ENCODE results near the gene PAGR1.
A peak's percentile ranks its signal among the peaks of the same experiment; 100 is the strongest.

PAGR1 gene

DNA sequence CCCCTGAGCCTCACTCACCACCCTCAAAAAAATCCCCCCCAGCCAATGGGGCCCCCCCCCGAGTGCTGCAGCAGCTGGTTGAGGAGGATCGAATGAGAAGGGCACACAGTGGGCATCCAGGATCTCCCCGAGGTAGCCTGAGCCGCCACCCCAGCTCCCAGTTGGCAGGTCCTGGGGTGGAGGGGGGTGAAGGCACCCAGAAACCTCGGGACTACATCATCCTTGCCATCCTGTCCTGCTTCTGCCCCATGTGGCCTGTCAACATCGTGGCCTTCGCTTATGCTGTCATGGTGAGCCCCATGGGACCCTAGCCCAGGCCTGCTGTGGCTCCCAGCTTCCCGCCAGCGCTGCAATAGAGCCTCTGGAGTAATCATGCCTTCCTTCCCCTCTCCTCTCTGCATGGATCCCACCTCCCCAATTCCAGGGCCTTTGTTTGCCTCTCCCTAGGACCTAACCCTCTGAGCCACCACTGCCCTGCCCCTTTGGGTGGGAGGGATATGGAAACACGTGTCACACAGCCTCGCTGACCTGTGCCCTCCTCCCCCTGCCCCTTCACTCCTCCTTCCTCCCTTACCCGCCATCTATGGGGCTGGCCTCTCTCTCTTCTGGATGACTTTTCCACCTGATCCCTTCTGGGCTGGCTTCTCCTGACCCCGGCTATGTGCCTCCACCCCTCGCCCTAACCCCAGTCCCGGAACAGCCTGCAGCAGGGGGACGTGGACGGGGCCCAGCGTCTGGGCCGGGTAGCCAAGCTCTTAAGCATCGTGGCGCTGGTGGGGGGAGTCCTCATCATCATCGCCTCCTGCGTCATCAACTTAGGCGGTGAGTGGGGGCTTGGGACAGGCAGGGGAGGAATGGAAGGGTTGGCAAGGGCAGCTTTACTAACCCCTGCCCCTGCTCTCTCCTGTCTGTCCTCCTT, 2.0 kb upstream of the PAGR1 start:
- intact Hi-C loops (cut with DNase I; ENCODE audit: low total_unique reads): loop anchor here (10.0 kb wide), 1 partner anchor 181 kb away; the partner anchor contains the start of genes HIRIP3 and INO80E
- TF ChIP-seq, protein P1, sequence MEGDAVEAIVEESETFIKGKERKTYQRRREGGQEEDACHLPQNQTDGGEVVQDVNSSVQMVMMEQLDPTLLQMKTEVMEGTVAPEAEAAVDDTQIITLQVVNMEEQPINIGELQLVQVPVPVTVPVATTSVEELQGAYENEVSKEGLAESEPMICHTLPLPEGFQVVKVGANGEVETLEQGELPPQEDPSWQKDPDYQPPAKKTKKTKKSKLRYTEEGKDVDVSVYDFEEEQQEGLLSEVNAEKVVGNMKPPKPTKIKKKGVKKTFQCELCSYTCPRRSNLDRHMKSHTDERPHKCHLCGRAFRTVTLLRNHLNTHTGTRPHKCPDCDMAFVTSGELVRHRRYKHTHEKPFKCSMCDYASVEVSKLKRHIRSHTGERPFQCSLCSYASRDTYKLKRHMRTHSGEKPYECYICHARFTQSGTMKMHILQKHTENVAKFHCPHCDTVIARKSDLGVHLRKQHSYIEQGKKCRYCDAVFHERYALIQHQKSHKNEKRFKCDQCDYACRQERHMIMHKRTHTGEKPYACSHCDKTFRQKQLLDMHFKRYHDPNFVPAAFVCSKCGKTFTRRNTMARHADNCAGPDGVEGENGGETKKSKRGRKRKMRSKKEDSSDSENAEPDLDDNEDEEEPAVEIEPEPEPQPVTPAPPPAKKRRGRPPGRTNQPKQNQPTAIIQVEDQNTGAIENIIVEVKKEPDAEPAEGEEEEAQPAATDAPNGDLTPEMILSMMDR (IDR thresholded peaks at IDR 0.05): no peak
- no peaks in the 10 kb centered on the region for H3K9me3 ChIP-seq

DNA sequence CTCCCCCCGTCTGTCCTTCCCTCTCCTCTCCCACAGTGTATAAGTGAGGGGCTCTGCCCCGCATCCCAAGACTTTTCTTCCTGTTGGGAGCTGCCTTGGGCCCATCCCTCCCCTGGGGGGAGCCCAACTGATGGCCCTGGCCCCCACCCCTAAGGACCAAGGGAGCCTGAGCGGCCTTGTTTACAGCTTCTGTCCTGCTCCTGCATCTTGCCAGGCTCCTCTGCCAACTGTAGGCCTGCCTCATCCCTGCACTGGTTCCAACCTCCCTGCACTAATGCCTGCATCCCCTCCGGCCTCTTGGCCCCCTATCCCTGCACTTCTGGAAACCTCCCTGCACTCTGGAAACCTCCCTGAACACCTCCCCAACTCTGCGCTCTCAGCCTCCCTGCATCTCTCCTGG, 1.4 kb upstream of the PAGR1 start:
- peaks cover 4 to 28% (median 8%) of the 10 kb centered on the region in 3 donors for H3K36me3 ChIP-seq
- TF ChIP-seq, protein P1 (IDR thresholded peaks at IDR 0.05): no peak
- H3K27ac ChIP-seq: peak overlapping the region; percentile 90 to 97
- intact Hi-C loops (cut with DNase I; ENCODE audit: low total_unique reads): loop anchor here (10.0 kb wide), 1 partner anchor 180 kb away; the partner anchor contains the start of genes HIRIP3 and INO80E
- no peaks in the 10 kb centered on the region for H3K9me3 ChIP-seq
- no peaks in the 10 kb centered on the region for H3K27me3 ChIP-seq
- peak overlapping the region; percentile 63 to 79 for H3K4me3 ChIP-seq
- H3K4me1 ChIP-seq: peaks cover 8 to 70% (median 56%) of the 10 kb centered on the region in 4 donors
- DNase-seq: no peak

More for the DNA sequence above, 2.0 kb upstream of the PAGR1 start:
- peak overlapping the region; percentile 90 to 97 for H3K27ac ChIP-seq
- H3K27me3 ChIP-seq: no peaks in the 10 kb centered on the region
- peaks cover 11 to 70% (median 60%) of the 10 kb centered on the region in 4 donors for H3K4me1 ChIP-seq
- peaks cover 7 to 30% (median 8%) of the 10 kb centered on the region in 3 donors for H3K36me3 ChIP-seq
- peak overlapping the region; percentile 79 to 86 for H3K4me3 ChIP-seq
- no peak for DNase-seq

DNA sequence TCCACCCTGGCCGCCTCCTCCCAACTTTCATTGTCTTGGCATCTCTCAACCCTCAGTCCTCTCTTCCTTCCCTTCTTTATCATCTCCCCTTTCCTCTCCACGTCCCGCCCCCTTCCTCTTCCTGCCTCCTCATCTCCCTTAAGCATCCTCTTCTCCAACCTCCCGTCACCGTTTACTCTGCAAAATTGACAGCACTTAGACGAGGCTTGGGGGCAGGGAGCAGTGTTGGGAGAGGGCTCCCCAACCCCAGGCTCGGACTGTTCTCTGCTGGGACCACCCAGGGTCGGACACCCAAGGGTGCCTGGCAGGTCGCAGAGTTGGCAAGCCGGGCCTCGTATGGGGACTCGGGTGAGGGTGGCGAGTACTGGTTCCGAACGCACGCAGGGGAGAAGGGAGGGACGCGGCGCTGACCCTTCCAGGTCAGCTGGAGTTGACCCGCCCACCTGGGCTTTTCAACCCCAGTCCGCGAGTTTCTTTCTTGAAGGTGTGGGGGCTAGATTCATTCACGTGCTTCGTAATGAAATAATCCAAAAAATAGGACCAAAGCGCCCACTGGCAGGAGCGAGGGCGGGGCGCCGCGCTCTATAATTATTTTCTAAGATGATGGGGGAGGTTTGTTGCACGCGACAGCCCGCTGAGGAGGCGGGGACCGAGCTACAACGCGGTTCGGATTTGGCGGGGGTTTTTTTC, 775 bp upstream of the PAGR1 start:
- Histone ChIP-seq H3K27me3 (no peaks in the 10 kb centered on the region), H3K4me3 (peak overlapping the region; percentile 63 to 79), H3K9me3 (no peaks in the 10 kb centered on the region), H3K27ac (peak overlapping the region; percentile 90 to 97), H3K36me3 (peaks cover 5 to 24% (median 9%) of the 10 kb centered on the region in 3 donors), H3K4me1 (peaks cover 8 to 70% (median 55%) of the 10 kb centered on the region in 4 donors)
- intact Hi-C loops (cut with DNase I; ENCODE audit: low total_unique reads): loop anchor here (10.0 kb wide), 1 partner anchor 180 kb away; the partner anchor contains the start of genes HIRIP3 and INO80E
- DNase-seq: peak in 1 of 2 donors; percentile 83
- TF ChIP-seq, protein P1 (IDR thresholded peaks at IDR 0.05): no peak

DNA sequence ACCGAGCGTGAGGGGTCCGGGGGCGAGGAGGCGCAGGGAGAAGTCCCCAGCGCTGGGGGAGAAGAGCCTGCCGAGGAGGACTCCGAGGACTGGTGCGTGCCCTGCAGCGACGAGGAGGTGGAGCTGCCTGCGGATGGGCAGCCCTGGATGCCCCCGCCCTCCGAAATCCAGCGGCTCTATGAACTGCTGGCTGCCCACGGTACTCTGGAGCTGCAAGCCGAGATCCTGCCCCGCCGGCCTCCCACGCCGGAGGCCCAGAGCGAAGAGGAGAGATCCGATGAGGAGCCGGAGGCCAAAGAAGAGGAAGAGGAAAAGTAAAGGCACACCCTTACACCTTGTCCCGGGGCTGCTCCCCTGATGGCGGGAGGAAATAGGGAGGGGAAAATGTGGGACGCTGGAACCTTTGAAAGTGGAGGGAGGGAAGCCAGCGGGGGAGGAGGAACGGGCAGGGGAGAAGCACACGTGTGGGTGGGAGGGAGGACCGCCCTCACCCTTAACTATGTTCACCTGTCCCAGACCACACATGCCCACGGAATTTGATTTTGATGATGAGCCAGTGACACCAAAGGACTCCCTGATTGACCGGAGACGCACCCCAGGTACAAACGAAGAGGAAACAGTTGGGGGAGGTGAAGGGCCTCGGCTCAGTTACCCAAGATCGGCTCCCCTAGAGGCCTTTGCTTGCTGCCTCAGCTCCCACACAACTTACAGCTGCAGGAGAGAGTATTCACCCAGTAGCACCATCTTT, 916 bp downstream of the PAGR1 start:
- Histone ChIP-seq H3K4me3 (peak overlapping the region; percentile 63 to 79), H3K9me3 (no peaks in the 10 kb centered on the region), H3K4me1 (peaks cover 0 to 69% (median 56%) of the 10 kb centered on the region in 4 donors), H3K27ac (peak overlapping the region; percentile 90 to 97), H3K27me3 (no peaks in the 10 kb centered on the region), H3K36me3 (peaks cover 5 to 22% (median 9%) of the 10 kb centered on the region in 3 donors)
- TF ChIP-seq, protein P1 (IDR thresholded peaks at IDR 0.05): no peak
- intact Hi-C loops (cut with DNase I; ENCODE audit: low total_unique reads): loop anchor here (10.0 kb wide), 1 partner anchor 178 kb away; the partner anchor contains the start of genes HIRIP3 and INO80E
- peak; percentile 62 to 90 for DNase-seq

DNA sequence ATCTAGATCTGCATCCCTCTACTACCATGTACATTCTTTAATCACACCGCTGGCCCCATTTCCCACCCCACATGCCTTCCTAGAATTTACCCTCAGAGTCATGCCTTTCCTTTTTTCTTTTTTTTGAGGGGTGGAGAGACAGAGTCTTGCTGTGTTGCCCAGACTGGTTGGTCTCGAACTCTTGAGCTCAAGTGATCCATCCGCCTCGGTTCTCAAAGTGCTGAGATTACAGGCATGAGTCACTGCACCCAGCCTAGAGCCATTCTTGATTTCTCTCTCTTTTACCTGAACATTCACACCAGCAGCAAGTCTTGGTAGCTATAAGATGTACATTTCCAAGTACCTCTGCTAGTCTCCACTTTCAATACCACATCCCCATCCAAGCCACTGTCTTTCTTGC, 2.1 kb downstream of the PAGR1 start:
- no peaks in the 10 kb centered on the region for H3K9me3 ChIP-seq
- peaks cover 7 to 73% (median 62%) of the 10 kb centered on the region in 4 donors for H3K4me1 ChIP-seq
- no peaks in the 10 kb centered on the region for H3K27me3 ChIP-seq
- H3K36me3 ChIP-seq: peaks cover 5 to 22% (median 9%) of the 10 kb centered on the region in 3 donors
- no peak overlapping the region for H3K4me3 ChIP-seq
- no peak for DNase-seq
- TF ChIP-seq, protein P1 (IDR thresholded peaks at IDR 0.05): no peak
- intact Hi-C loops (cut with DNase I; ENCODE audit: low total_unique reads): loop anchor here (10.0 kb wide), 1 partner anchor 177 kb away; the partner anchor contains the start of genes HIRIP3 and INO80E
- H3K27ac ChIP-seq: no peak overlapping the region

All from tibial artery (tissue), 4 donors.